WTC11 (cell line): ENCODE measurements around the gene OTUD3. TPM values are rescaled to one million over a fixed set of nuclear protein-coding genes. Genes with fewer than 3 reads are reported as not detected.

Experiments
- total RNA-seq: library from RNA; stranded (reverse); gene quantifications from 3 replicates; pipeline ENCODE4 v1.2.3, GENCODE V29; 2021

The OTUD3 gene
- total RNA-seq, 1 experiment from 2014 or later = 16.1 TPM

Other genes starting within 250 kb of the OTUD3 start
- 8.8 to 17.1 TPM (median 10.2 TPM) in 3 replicates for gene NBL1, start 238.1 kb upstream of the OTUD3 start, total RNA-seq
- 0.71 to 1.2 TPM (median 0.90 TPM) in 3 replicates for gene HTR6, start 217.5 kb upstream of the OTUD3 start, total RNA-seq
- gene TMCO4, start 82.5 kb upstream of the OTUD3 start, total RNA-seq = 7.2 to 9.3 TPM (median 7.5 TPM) in 3 replicates
- gene RNF186, start 67.1 kb upstream of the OTUD3 start, total RNA-seq = not detected in 3 replicates
- gene PLA2G2E, start 41.2 kb downstream of the OTUD3 start, total RNA-seq = not detected in 3 replicates
- gene PLA2G2A, start 97.2 kb downstream of the OTUD3 start, total RNA-seq = 1.2 to 2.6 TPM (median 1.9 TPM) in 3 replicates
- gene PLA2G5, start 187.8 kb downstream of the OTUD3 start, total RNA-seq = 0.30 TPM in 1 of 3 replicates, not detected in the others
- gene PLA2G2D, start 237.1 kb downstream of the OTUD3 start, total RNA-seq = not detected in 3 replicates